GM12878 (cell line): Measurements from ENCODE around the gene NHS.

Experiments used
- RELA ChIP-seq: fragments of 450-650 bp; IDR thresholded peaks from 2 replicates; pipeline ENCODE4 v1.8.0; 2014; ENCODE audit warnings: borderline replicate concordance; ENCODE audit not compliant: partially characterized antibody
- TF ChIP-seq, protein P1 (sequence below): IDR thresholded peaks from 2 replicates; pipeline ENCODE4 v1.6.1; 2012; ENCODE audit warnings: improper control_type of control experiment, low read depth, low read length; ENCODE audit not compliant: insufficient replicate concordance

DNA sequence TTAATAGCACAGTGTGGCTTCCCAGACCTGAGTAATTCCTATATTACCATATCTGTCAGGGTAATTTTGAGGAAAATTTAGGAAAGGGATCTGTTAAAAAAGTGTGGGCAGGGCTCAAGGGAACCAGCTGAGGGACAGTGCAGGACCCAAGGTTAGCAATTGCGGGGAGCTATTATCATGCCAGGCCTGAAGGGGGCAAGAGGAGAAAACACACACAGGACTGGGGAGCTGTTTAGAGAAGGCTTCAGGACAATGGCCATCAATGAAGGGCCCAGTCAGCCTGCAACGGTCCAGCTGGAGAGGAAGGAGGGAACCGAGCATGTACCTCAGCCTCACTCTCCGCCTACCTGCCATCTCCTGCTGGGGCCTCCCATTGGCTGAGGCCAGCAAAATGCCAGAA is 19.0 kb upstream of the NHS start:
- TF ChIP-seq RELA, result no peak
- TF ChIP-seq, protein P1, sequence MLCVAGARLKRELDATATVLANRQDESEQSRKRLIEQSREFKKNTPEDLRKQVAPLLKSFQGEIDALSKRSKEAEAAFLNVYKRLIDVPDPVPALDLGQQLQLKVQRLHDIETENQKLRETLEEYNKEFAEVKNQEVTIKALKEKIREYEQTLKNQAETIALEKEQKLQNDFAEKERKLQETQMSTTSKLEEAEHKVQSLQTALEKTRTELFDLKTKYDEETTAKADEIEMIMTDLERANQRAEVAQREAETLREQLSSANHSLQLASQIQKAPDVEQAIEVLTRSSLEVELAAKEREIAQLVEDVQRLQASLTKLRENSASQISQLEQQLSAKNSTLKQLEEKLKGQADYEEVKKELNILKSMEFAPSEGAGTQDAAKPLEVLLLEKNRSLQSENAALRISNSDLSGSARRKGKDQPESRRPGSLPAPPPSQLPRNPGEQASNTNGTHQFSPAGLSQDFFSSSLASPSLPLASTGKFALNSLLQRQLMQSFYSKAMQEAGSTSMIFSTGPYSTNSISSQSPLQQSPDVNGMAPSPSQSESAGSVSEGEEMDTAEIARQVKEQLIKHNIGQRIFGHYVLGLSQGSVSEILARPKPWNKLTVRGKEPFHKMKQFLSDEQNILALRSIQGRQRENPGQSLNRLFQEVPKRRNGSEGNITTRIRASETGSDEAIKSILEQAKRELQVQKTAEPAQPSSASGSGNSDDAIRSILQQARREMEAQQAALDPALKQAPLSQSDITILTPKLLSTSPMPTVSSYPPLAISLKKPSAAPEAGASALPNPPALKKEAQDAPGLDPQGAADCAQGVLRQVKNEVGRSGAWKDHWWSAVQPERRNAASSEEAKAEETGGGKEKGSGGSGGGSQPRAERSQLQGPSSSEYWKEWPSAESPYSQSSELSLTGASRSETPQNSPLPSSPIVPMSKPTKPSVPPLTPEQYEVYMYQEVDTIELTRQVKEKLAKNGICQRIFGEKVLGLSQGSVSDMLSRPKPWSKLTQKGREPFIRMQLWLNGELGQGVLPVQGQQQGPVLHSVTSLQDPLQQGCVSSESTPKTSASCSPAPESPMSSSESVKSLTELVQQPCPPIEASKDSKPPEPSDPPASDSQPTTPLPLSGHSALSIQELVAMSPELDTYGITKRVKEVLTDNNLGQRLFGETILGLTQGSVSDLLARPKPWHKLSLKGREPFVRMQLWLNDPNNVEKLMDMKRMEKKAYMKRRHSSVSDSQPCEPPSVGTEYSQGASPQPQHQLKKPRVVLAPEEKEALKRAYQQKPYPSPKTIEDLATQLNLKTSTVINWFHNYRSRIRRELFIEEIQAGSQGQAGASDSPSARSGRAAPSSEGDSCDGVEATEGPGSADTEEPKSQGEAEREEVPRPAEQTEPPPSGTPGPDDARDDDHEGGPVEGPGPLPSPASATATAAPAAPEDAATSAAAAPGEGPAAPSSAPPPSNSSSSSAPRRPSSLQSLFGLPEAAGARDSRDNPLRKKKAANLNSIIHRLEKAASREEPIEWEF, result no peak
